Activated CD4-positive, alpha-beta T cell treated with anti-CD3 and anti-CD28 coated beads, Interleukin-10, Interleukin-2, amounts not matched to agents 100 ng/mL and 50 ng/mL, durations not matched to agents 16 hours and 8 hours (primary cell): ENCODE results near the gene EPHA4.

ENCODE experiments used
- DNase-seq: peaks from one replicate; pipeline ENCODE4 v3.0.0-alpha.2; 2020

EPHA4 gene

GRCh38 chr2:221572219-221572820, at the start of gene EPHA4:
TSS of gene EPHA4 (minus strand) at chr2:221572304. CDS start at chr2:221572248, 56 bp downstream.
- peak; percentile 86 for DNase-seq

DNA sequence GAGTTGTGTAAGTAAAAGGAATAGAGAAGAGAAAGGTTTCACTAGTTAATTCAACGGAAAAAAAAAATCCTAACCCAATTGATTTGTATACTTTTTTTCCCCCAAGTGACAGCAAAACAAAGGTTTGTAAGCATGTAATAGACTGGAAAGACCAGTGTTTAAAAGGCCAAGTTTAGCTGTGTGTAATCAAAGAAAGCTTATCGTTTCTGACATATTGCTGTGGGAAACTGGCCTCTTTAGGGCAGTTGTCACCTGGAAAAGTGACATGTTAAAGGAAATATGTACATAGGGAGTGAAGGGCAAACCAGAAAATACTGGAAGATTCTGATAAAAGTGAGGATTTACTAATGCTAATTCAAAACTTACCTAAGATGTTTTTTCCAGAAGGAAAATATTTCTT, 45.9 kb upstream of the EPHA4 start:
- DNase-seq = no peak

DNA sequence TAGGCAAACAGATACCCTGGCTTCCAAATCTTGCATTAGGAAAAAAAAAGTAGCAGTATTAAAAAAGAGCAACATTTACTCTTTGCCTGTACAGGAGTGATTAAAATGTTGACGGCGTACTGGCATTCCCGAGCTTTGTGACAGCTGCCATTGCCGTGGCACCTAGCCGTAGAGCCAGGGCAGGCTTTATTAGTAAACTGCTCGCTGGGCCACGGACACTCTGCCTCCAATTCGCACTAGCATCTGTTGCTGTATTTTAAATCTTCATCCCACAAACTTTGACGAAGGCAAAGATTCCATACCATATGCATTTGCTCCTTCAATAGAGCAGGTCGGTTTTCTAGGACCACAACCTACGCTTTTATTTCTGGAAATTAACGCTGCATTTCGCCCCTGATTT, 44.5 kb upstream of the EPHA4 start:
- no peak for DNase-seq

DNA sequence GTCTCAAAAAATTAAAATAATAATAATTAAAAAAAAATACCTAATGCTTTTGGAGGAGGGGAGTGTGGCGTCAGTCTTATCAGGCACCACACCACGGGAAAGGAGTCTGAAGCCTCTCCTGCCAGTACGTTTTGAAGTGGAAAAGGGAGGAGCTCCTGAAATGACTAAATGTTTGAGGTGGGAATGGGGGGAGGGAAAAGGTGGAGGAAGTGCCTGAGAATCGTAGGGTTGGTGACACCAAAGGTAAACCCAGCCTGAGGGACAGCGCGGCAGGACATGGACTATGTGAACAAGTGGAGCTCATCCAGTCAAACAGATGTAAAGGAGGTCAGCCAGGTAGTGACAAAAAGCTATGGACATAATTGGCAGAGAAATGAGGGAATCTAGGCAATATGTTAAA, 42.2 kb upstream of the EPHA4 start:
- DNase-seq = no peak

- DNase-seq = no peak
Measured at GRCh38 chr2:221612800-221613199, 40.7 kb upstream of the EPHA4 start.

GRCh38 chr2:221612161-221612560, 40.1 kb upstream of the EPHA4 start:
- no peak for DNase-seq

DNA sequence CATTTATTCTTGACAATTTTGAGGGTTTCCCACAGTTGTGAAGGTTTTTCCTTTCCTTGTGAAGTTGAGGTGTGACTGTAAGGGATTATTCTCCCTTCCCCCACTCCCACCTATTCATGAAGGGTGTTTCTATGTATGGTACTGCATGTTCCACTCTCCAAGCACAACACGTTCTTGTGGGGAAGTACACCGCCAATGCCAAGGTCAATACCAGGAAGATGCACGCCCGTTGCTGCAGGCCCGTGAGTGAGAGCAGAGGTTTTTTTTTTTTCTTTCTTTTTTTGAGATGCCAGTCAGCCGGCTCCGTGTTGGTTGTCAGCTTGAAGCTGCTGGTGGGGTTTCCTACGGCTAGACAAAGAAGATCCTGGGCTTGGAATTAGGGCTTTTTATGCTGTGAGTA, 38.6 kb upstream of the EPHA4 start:
- no peak for DNase-seq

DNA sequence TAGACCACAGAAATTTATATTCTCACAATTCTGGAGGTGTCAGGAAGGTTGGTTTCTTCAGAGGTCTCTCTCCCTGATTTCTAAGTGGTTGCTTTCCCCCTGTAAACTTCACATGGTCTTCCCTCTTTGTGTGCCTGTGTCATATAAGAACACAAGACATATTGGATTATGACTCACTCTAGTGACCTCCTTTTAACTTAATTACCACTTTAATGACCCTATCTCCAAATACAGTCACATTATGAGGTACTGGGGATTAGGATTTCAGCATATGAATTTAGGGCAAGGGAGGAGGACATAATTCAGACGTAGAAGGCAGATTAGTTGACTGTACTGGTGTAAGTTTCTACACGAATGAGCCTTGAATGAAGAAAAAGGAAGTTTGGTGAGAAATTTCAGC, 38.2 kb upstream of the EPHA4 start:
- DNase-seq = no peak

- no peak for DNase-seq
Measured at GRCh38 chr2:221608442-221608841, 36.3 kb upstream of the EPHA4 start.

- no peak for DNase-seq
Measured at GRCh38 chr2:221606424-221606823, 34.3 kb upstream of the EPHA4 start.

DNA sequence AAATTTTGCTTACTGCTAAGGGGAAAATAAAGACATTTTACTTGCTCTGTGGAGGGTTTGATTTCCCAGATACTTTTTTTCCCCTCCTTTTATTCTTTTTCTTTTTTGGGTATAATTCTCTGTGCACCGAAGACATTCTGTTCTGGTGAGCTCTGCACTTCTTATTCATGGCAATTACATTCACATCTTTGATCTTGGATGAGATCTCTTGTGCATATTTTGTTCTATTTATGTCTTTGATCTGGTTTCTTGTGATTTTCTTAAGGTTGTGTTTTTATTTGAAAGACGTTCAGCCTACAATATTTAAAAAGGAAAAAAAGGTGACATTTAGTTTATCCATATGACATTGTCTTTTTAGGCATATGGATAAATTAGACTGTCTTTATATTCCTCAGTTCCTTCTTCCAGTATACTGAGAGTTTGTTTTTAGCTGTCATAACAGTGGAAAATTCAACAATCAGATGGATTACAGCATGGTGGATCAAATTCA, 33.7 kb upstream of the EPHA4 start:
- no peak for DNase-seq

DNA sequence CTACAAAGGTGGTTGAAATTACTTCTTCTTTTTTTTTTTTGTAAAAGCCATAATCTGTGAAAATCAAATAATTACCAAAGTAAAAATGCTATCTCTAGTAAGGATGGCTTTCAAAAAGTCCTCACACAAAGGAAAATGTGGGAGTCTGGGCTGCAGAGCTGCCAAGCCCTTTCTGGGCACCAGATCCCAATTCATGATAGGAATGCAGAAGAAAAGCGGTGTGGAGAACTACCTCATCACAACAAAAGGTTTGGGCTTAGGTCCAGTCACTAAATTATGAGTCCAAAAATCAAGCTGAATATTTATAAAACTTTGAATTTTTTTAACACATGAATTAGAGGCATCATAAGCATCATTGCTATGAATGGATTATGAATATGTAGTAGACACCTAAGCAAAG, 30.8 kb upstream of the EPHA4 start:
- DNase-seq = no peak

- DNase-seq = no peak
Measured at GRCh38 chr2:221601376-221601775, 29.3 kb upstream of the EPHA4 start.

GRCh38 chr2:221600388-221600787, 28.3 kb upstream of the EPHA4 start:
- DNase-seq = no peak

- no peak for DNase-seq
Measured at GRCh38 chr2:221596192-221596591, 24.1 kb upstream of the EPHA4 start.

DNA sequence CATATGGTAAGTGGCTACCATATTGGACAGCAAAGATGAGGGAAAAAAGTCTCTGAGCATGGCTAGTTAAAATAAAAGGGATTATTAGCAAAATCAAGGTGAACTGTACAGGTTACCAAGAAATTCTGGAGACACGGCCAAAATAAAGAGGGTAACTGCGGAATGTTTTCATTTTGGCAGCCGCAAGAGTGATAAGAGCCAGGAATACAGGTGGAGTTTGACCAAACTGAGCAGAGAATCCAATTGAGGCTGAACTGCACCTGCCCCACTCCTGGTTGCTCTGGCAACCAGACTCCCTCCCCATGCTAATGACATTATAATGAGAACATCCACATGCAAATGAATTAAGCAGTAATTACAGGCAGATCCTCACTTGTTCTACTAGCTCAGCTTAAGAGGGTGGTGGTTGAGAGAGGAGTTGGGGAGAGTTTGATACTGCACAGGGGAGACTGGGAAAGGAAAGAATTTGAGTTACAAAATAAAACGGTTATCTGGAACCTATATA, 18.8 kb upstream of the EPHA4 start:
- no peak for DNase-seq

DNA sequence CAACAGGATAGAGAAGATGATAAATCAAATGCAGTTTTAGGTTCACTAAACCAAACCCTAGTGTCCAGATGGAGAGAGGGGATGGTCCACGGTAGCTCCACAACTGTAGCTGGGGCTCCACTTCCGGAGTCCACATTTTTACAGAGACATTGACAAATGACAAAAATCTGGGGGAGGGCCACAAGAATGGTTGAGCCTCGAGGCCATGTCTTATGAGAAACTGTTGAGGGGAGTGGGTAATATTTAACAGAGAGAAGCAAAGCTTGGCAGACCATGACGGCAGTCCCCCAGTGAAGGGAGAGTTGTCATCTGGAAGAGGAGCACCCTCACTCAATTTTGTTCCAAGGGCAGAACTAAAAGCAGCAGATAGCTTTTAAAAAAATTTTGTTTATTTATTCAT, 17.6 kb upstream of the EPHA4 start:
- DNase-seq = no peak

GRCh38 chr2:221588306-221588985, 16.3 kb upstream of the EPHA4 start:
- DNase-seq = no peak

DNA sequence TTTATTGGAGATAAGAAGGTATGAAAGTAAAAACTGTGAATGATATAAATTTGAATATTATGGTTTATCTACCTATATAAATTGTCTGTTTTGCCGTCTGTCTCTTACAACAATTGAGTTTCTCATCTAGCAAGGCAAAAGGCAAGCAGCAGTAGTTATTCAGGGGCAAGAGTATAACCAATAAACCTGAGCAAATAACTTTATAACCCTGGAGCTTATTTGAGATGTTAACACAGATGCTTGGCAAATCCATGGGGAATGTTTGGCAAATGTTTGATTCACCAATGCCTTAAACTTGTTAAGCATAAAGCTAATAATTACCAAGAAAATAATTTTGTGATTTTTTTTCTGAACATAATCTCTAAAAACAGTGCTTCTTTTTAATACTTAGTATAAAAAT, 9.9 kb upstream of the EPHA4 start:
- no peak for DNase-seq

DNA sequence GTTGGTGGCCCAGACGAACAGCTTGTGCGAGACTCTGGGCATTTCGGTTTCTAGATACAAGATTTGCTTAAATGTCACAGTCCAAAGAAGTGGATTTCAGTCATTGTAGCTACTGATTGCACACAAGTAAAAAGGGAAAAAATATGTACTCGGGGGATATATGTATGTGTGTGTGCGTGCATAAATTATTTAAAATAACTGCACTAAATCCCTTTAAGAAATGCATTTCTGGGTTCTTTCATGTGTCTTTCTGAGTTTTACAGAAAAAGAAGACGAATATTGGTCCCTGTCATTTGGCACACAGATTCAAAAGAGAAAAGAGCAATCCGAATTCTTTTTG, 2.1 kb upstream of the EPHA4 start:
- DNase-seq = no peak

- peak; percentile 83 for DNase-seq
Measured at GRCh38 chr2:221573430-221574230, 1.5 kb upstream of the EPHA4 start.

GRCh38 chr2:221572821-221573429, 821 bp upstream of the EPHA4 start:
- DNase-seq = peak; percentile 22

DNA sequence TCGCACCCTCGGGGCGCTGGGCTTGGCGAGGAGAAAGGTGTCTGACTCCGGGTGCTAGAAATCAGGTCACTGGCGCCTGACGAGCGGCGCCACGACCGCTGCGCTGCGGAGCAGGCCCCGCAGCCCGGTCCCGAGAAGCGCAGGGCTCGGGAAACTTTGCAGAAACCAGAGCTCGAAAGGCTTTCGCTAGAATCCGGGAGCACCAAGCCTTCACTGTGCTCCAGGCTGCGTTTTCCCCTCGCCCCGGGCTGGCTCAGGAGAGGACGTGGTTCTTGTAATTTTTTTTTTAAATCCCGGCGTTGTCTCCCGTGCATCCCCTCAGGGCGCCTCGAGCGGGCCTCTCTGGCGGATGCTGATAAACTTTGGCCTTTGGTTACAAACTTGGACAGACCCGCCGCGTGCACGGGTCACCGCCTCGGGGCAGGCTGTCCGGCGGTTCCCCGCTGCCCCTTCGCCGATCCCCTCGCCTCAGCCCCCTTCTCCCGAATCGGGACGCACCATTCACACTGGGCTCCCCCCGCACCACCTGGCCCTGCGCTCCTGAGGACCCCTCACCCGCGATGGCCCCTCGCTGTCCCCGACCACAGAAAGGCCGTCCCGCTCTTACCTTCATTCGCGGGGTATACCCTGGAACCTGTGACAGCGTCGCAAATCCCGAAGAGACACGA, 419 bp downstream of the EPHA4 start:
- peak; percentile 9 for DNase-seq
